Fibroblast of peridontal ligament (primary cell): Measurements from ENCODE around the gene ABCG1.

Experiments used
- DNase-seq: peaks from one replicate; pipeline ENCODE4 v3.0.0-alpha.2; 2010; ENCODE audit errors: extremely low read depth

Gene ABCG1

GRCh38 chr21:42306366-42307035 is 87.6 kb downstream of the ABCG1 start:
- no peak for DNase-seq

GRCh38 chr21:42307106-42307505 is 88.2 kb downstream of the ABCG1 start:
- DNase-seq, result no peak

- DNase-seq, result no peak
Measured at GRCh38 chr21:42308161-42308913, 89.4 kb downstream of the ABCG1 start.

GRCh38 chr21:42308914-42309752 is 90.2 kb downstream of the ABCG1 start:
- no peak for DNase-seq

GRCh38 chr21:42309753-42310213 is 90.8 kb downstream of the ABCG1 start:
- peak; percentile 1 for DNase-seq

- no peak for DNase-seq
Measured at GRCh38 chr21:42310411-42311001, 91.6 kb downstream of the ABCG1 start.

GRCh38 chr21:42311160-42311559 is 92.2 kb downstream of the ABCG1 start:
- DNase-seq, result no peak

GRCh38 chr21:42311816-42312625 is 93.1 kb downstream of the ABCG1 start:
- no peak for DNase-seq

- DNase-seq, result no peak
Measured at GRCh38 chr21:42312626-42313104, 93.7 kb downstream of the ABCG1 start.

GRCh38 chr21:42313501-42313969 is 94.6 kb downstream of the ABCG1 start:
- DNase-seq, result no peak

GRCh38 chr21:42314616-42315295 is 95.8 kb downstream of the ABCG1 start:
- DNase-seq, result no peak

GRCh38 chr21:42315296-42315891 is 96.5 kb downstream of the ABCG1 start, which contains the start of gene TFF3:
Gene TFF3 (minus strand): TSS chr21:42315409. CDS start chr21:42315374, 35 bp downstream.
- no peak for DNase-seq

GRCh38 chr21:42316891-42317290 is 98.0 kb downstream of the ABCG1 start:
- no peak for DNase-seq

GRCh38 chr21:42317341-42317741 is 98.4 kb downstream of the ABCG1 start:
- DNase-seq, result no peak

- DNase-seq, result no peak
Measured at GRCh38 chr21:42317826-42318746, 99.1 kb downstream of the ABCG1 start.

GRCh38 chr21:42319376-42319775 is 100.4 kb downstream of the ABCG1 start:
- DNase-seq, result no peak

GRCh38 chr21:42319851-42320572 is 101.1 kb downstream of the ABCG1 start:
- DNase-seq, result no peak

GRCh38 chr21:42320791-42321190 is 101.9 kb downstream of the ABCG1 start:
- no peak for DNase-seq
